Measurements from ENCODE around the gene NPAS3. TPM values are rescaled to one million over a fixed set of nuclear protein-coding genes. Genes with fewer than 3 reads are reported as not detected.

NPAS3 gene
- total and polyA plus RNA-seq, 2 of the 8 experiments (the other 6 are each of a cell fraction or from before 2014, with no cell fraction given): 0.11 to 0.60 TPM

- H2BK12ac ChIP-seq (ENCODE audit: low read depth, low read length): no peak overlapping the region
- no peak overlapping the region for H2BK20ac ChIP-seq (ENCODE audit: low read length)
- H2AFZ ChIP-seq (ENCODE audit: low read length): no peak overlapping the region
- H2BK5ac ChIP-seq (ENCODE audit: low read depth, low read length): no peak overlapping the region
- H3K23ac ChIP-seq (ENCODE audit: insufficient read length): no peak overlapping the region
- CTCF ChIA-PET (ENCODE audit: partially characterized antibody): no interaction called here
- H3K27ac ChIP-seq (ENCODE audit: low read depth, low read length): no peak overlapping the region
- H3K4ac ChIP-seq (replicated peaks; ENCODE audit: insufficient read length, low read depth, low read length): no peak overlapping the region
- no peaks in the 10 kb centered on the region for H3K27me3 ChIP-seq (replicated peaks in 1 of 4; ENCODE audit: control insufficient read depth in 3 of 4, extremely low read depth in 1 of 4, insufficient read depth in 3 of 4, low read length in 3 of 4)
- no peak overlapping the region for H3K56ac ChIP-seq (replicated peaks; ENCODE audit: insufficient read length, low read depth, low read length)
- no peak overlapping the region for H3K4me2 ChIP-seq (ENCODE audit: insufficient read depth in 1 of 2, low read depth in 2 of 2, low read length in 2 of 2)
- no peak overlapping the region for H2AK5ac ChIP-seq (ENCODE audit: low read depth, low read length)
- H3K36me3 ChIP-seq (ENCODE audit: control insufficient read depth in 2 of 4, insufficient read depth in 4 of 4, low read length in 3 of 4): no peaks in the 10 kb centered on the region
- no peaks in the 10 kb centered on the region for H3K23me2 ChIP-seq (ENCODE audit: low read depth, low read length)
- H4K20me1 ChIP-seq (replicated peaks in 1 of 2; ENCODE audit: control insufficient read depth in 1 of 2, insufficient read depth in 2 of 2, low read length in 2 of 2): no peaks in the 10 kb centered on the region
- no peaks in the 10 kb centered on the region for H3K79me1 ChIP-seq (ENCODE audit: low read depth, low read length)
- POLR2A ChIA-PET (ENCODE audit: partially characterized antibody): no interaction called here
- no peak overlapping the region for H3K14ac ChIP-seq (ENCODE audit: insufficient read length)
- H3K9ac ChIP-seq (replicated peaks in 1 of 4; ENCODE audit: extremely low read depth in 1 of 4, low read depth in 3 of 4, low read length in 3 of 4): no peak overlapping the region
- FAIRE-seq (no peak), DNase-seq (ENCODE audit: low read depth in 1 of 2, low spot score in 2 of 2) (no peak)
- peaks cover 0 to 23% (median 9%) of the 10 kb centered on the region in 4 experiments; a peak in 5 of 7 replicates for H3K4me1 ChIP-seq (replicated peaks in 1 of 4; ENCODE audit: control insufficient read depth in 3 of 4, insufficient read depth in 4 of 4, low read length in 3 of 4)
- WGBS, 2 experiments (ENCODE audit: extremely low coverage in 1 of 2, insufficient coverage in 1 of 2, insufficient read length in 1 of 2, insufficient replicate concordance in 2 of 2, low coverage in 1 of 2, low lambda C conversion rate in 2 of 2, missing lambda C conversion rate in 1 of 2): 86% methylated on average over 3 of the region's 3 CpGs; no CpG with 5 or more reads in 1 of the 2 experiments
- no peak overlapping the region for H4K5ac ChIP-seq (ENCODE audit: insufficient read length, low read depth, low read length)
- no peak overlapping the region for H3K18ac ChIP-seq (ENCODE audit: extremely low read depth, low read length)
- no peak overlapping the region for H4K91ac ChIP-seq (replicated peaks; ENCODE audit: insufficient read length, low read length)
- no peak overlapping the region for H2BK15ac ChIP-seq (ENCODE audit: low read length)
- H3K9me3 ChIP-seq (ENCODE audit: insufficient read depth in 2 of 2, low read depth in 1 of 2, low read length in 1 of 2): no peaks in the 10 kb centered on the region
- H4K8ac ChIP-seq (ENCODE audit: extremely low read depth, insufficient read depth, low read length): no peak overlapping the region
- H2BK120ac ChIP-seq (replicated peaks; ENCODE audit: low read depth, low read length): no peak overlapping the region
- H3K4me3 ChIP-seq (ENCODE audit: extremely low read depth in 1 of 4, insufficient read depth in 2 of 4, low read depth in 3 of 4, low read length in 4 of 4): no peak overlapping the region
- no peaks in the 10 kb centered on the region for H3K79me2 ChIP-seq (ENCODE audit: control insufficient read depth in 1 of 2, insufficient read depth in 2 of 2, low read length in 2 of 2)
- TF ChIP-seq TAF1 (IDR thresholded peaks at IDR 0.05; ENCODE audit: low read depth, low read length) (no peak), SP2 (IDR thresholded peaks at IDR 0.05; ENCODE audit: low read length) (no peak), CBX8 (IDR thresholded peaks at IDR 0.05; ENCODE audit: borderline replicate concordance, low read depth, low read length) (no peak), POLR2A (IDR thresholded peaks at IDR 0.05; ENCODE audit: control extremely low read depth in 1 of 2, low read depth in 2 of 2, low read length in 2 of 2) (no peak), HDAC2 (IDR thresholded peaks at IDR 0.05; ENCODE audit: borderline replicate concordance in 1 of 2, low read depth in 2 of 2, low read length in 2 of 2) (no peak), PHF8 (conservative IDR thresholded peaks at IDR 0.05; ENCODE audit: low read depth, low read length) (no peak), RFX5 (IDR thresholded peaks at IDR 0.05; ENCODE audit: borderline replicate concordance, low read depth, low read length) (no peak), E2F6 (IDR thresholded peaks at IDR 0.05) (no peak), CHD1 (IDR thresholded peaks at IDR 0.05; ENCODE audit: low read depth, low read length) (no peak), TAF7 (optimal IDR thresholded peaks at IDR 0.05; ENCODE audit: borderline replicate concordance, low read depth, low read length) (no peak), KDM5A (IDR thresholded peaks at IDR 0.05; ENCODE audit: low read length) (no peak), CHD2 (IDR thresholded peaks at IDR 0.05; ENCODE audit: low read length) (no peak), KDM4A (IDR thresholded peaks at IDR 0.05; ENCODE audit: low read depth, low read length, severe bottlenecking) (no peak), ASH2L (IDR thresholded peaks at IDR 0.05; ENCODE audit: low read length) (no peak), SIRT6 (IDR thresholded peaks at IDR 0.05; ENCODE audit: low read length) (no peak), BACH1 (IDR thresholded peaks at IDR 0.05; ENCODE audit: low read length) (no peak)
These were observed 542.2 kb downstream of the NPAS3 start for GRCh38 chr14:33480887-33481184.

Data from H1 (cell line).